D341Med (cell line): ENCODE data around the gene NT5C.

Source experiments
- DNase-seq: peaks from one replicate; pipeline ENCODE4 v3.0.0; 2012; ENCODE audit warnings: low spot score

Gene NT5C

DNA sequence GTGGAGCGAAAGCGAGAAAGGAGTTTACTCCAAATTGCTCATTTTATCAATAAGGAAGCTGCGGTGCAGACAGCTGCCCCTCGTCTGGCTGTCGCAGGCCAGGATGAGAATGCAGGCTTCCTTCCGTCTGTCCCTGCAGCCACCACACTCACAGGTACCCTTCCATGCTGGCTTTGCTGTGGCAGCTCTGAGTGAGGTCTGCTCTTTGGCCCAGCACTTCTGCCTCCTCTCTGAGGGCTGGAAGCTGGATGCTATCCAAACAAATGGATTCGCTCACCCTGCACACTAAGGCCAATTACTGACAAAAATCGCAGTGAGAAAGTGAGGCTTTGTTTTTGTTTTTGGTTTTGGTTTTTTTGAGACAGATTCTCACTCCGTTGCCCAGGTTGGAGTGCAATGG is 14.8 kb downstream of the NT5C start:
- no peak for DNase-seq

GRCh38 chr17:75115555-75115954 is 16.0 kb downstream of the NT5C start:
- DNase-seq = no peak

- DNase-seq = peak; percentile 15
Observed at GRCh38 chr17:75114552-75115314, 16.8 kb downstream of the NT5C start.

- peak; percentile 91 for DNase-seq
Observed at GRCh38 chr17:75113798-75114551, 17.6 kb downstream of the NT5C start.

- no peak for DNase-seq
Observed at GRCh38 chr17:75111777-75112335, 19.7 kb downstream of the NT5C start.

- DNase-seq = no peak
Observed at GRCh38 chr17:75110234-75110937, 21.2 kb downstream of the NT5C start.

DNA sequence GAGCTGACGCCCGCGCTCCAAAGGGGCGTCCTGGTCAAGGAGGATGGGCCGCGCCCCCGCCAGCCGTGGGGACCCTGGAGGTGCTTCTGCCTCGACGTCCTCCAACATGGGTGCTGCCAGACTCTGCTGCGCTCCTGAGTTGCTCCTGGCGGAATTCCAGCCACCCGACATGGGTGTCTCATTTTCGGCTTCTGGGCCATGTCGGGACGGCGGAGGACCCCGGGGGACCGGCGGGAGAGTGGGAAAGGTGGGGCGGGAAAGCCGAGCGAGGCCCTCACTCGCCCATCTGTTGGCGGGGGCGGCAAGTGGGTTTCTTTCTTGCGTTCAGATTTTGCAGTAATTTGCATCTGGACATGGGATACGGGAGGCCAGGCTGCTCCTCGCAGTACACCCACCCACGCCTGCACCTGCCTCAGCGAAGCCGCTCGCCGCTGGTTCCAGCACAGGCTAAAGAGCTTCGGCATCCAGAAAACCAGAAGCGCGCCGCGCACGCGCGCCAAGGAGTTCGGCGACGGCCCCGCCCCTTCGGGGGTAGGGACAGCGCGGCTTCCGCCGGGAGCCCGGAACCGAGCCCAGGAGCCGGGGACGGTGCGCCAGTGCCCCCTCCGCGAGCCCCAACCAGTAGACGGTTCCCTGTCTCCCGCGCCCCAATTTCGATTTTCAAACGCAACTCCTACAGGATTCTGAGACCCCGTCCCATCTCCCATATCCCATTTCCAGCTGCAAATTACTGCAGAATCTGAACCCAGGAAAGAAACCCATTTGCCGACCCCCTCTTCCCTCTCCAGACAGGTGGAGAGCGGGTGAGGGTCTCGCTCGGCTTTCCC is 21.9 kb downstream of the NT5C start, which contains the start of gene ARMC7:
Gene ARMC7 (plus strand): TSS at position 563 of the 827 bp plus-strand sequence. CDS start 320 bp downstream, outside the sequence.
- peak; percentile 99 for DNase-seq

- DNase-seq = no peak
Observed at GRCh38 chr17:75109046-75109406, 22.5 kb downstream of the NT5C start.

GRCh38 chr17:75108193-75108592 is 23.3 kb downstream of the NT5C start:
- no peak for DNase-seq

GRCh38 chr17:75105126-75106080 is 26.1 kb downstream of the NT5C start:
- peak; percentile 86 for DNase-seq

DNA sequence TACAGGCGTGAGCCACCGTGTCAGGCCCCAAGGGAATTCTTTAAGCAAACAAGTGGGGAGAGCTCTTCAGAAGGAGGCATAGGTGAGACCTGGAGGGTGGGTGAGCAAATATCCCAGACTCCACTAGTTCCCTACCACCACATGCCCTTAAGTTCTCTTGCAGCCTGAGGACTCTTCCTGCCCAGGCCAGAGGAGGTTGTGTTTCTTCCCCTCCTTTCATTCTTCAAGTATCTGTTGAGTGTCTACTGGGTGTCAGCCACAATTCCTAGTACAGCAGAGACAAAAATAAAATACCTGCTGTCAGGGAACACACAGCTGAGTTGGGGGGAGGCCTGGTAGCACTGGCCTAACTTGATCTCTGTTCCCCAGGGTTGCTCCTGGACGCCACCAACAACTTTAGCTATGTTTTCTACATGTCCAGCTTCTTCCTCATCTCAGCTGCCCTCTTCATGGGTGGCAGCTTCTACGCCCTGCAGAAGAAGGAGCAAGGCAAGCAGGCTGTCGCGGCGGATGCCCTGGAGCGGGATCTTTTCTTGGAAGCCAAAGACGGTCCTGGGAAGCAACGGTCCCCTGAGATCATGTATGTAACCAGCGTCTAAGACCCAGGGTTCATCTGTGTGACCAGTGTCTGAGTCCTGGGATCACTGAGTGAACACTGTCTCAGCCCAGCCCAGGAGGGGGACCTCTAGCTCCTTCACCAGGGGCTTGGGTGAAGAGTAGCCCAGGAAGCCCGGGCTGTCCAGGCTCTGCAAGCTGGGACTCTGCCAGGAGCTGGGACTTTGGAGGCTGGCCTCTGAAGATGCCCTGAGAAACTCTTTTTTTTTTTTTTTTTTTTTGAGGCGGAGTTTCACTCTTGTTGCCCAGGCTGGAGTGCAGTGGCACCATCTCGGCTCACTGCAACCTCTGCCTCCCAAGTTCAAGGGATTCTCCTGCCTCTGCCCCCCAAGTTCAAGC is 27.7 kb downstream of the NT5C start:
- no peak for DNase-seq

DNA sequence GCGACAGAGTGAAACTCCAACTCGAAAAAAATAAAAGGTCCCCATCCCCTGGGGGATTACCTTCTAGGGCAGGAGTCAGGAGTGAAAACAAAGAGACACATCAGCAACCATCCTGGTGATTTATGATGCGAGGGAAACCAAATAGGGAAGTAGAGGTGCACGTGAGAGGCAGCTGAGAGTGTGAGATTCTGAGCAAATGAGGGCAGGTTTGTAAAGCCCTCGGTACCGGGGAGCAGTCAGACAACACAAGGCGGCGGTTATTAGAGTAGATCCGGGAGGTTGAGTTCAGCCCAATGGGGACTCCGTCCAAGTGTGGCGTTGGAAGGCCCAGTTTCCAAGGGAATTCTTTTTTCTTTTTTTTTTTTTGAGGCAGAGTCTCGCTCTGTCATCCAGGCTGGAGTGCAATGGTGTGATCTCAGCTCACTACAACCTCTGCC is 29.1 kb downstream of the NT5C start:
- no peak for DNase-seq

GRCh38 chr17:75099881-75100595 is 31.5 kb downstream of the NT5C start:
- DNase-seq = no peak

- DNase-seq = no peak
Observed at GRCh38 chr17:75098861-75099260, 32.7 kb downstream of the NT5C start.

GRCh38 chr17:75097865-75098264 is 33.7 kb downstream of the NT5C start:
- DNase-seq = no peak

DNA sequence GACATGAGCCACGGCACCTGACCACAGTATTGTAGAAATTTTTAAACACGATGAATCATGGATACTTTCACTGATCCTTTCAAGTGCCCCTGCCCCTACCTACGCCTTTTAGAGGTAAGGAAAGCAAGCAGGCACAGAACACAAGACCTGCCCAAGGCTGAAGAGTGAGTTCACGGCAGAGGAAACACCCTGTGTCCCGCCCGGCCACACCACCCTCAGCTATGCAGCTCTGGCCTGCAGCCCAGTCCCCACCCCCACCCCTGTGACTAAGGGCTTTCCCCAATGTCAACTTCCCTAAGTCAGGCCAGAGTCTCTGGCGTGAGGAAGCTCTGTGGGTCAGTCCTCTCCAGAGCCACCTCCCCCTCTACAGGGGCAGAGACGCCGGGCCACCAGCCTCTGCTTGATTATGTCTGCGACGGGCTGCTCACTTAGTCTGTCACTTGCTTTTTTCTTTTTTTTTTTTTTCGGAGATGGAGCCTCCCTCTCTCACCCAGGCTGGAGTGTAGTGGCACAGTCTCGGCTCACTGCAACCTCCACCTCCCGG is 35.4 kb downstream of the NT5C start:
- no peak for DNase-seq

- no peak for DNase-seq
Observed at GRCh38 chr17:75094871-75095399, 36.6 kb downstream of the NT5C start.
